ENCODE results near the gene OSBPL6. TPM values are rescaled to one million over a fixed set of nuclear protein-coding genes. Genes with fewer than 3 reads are reported as not detected.

The OSBPL6 gene
- total RNA-seq, 1 experiment from 2014 or later = 0.71 TPM

GRCh38 chr2:178425255-178425827 lies 231.0 kb downstream of the OSBPL6 start:
- DNase-seq (ENCODE audit: low read depth) = no peak
- in situ Hi-C loops (cut with HindIII; ENCODE audit: low pct_unique_long_range_greater_than_20kb, low sequenced_read_pairs) = no loop called here

- in situ Hi-C loops (cut with HindIII; ENCODE audit: low pct_unique_long_range_greater_than_20kb, low sequenced_read_pairs) = no loop called here
- DNase-seq (ENCODE audit: low read depth) = no peak
Observed at GRCh38 chr2:178426388-178426787, 232.1 kb downstream of the OSBPL6 start.

- in situ Hi-C loops (cut with HindIII; ENCODE audit: low pct_unique_long_range_greater_than_20kb, low sequenced_read_pairs) = no loop called here
- no peak for DNase-seq (ENCODE audit: low read depth)
Observed at GRCh38 chr2:178427458-178427857, 233.1 kb downstream of the OSBPL6 start.

- in situ Hi-C loops (cut with HindIII; ENCODE audit: low pct_unique_long_range_greater_than_20kb, low sequenced_read_pairs) = no loop called here
- DNase-seq (ENCODE audit: low read depth) = no peak
Observed at GRCh38 chr2:178428396-178428806, 234.1 kb downstream of the OSBPL6 start.

GRCh38 chr2:178429336-178429735 lies 235.0 kb downstream of the OSBPL6 start:
- in situ Hi-C loops (cut with HindIII; ENCODE audit: low pct_unique_long_range_greater_than_20kb, low sequenced_read_pairs) = no loop called here
- DNase-seq (ENCODE audit: low read depth) = no peak

GRCh38 chr2:178436662-178437061 lies 242.3 kb downstream of the OSBPL6 start:
- in situ Hi-C loops (cut with HindIII; ENCODE audit: low pct_unique_long_range_greater_than_20kb, low sequenced_read_pairs) = no loop called here
- DNase-seq (ENCODE audit: low read depth) = no peak

- in situ Hi-C loops (cut with HindIII; ENCODE audit: low pct_unique_long_range_greater_than_20kb, low sequenced_read_pairs) = no loop called here
- DNase-seq (ENCODE audit: low read depth) = no peak
Observed at GRCh38 chr2:178441426-178441825, 247.1 kb downstream of the OSBPL6 start.

GRCh38 chr2:178448968-178449661 lies 254.8 kb downstream of the OSBPL6 start:
- in situ Hi-C loops (cut with HindIII; ENCODE audit: low pct_unique_long_range_greater_than_20kb, low sequenced_read_pairs) = no loop called here
- DNase-seq (ENCODE audit: low read depth) = no peak

- in situ Hi-C loops (cut with HindIII; ENCODE audit: low pct_unique_long_range_greater_than_20kb, low sequenced_read_pairs) = no loop called here
- DNase-seq (ENCODE audit: low read depth) = no peak
Observed at GRCh38 chr2:178449700-178450523, 255.6 kb downstream of the OSBPL6 start.

- in situ Hi-C loops (cut with HindIII; ENCODE audit: low pct_unique_long_range_greater_than_20kb, low sequenced_read_pairs) = no loop called here
- DNase-seq (ENCODE audit: low read depth) = no peak
Observed at GRCh38 chr2:178450524-178450773, 256.1 kb downstream of the OSBPL6 start.

GRCh38 chr2:178450774-178451525 lies 256.6 kb downstream of the OSBPL6 start, which contains the start of the genes PJVK and PRKRA:
Gene PJVK, plus strand, starts transcription at chr2:178451378. Its CDS starts 2,032 bp downstream, at chr2:178453410.
Gene PRKRA, minus strand, starts transcription at chr2:178451175. Its CDS starts 145 bp downstream, at chr2:178451030.
- in situ Hi-C loops (cut with HindIII; ENCODE audit: low pct_unique_long_range_greater_than_20kb, low sequenced_read_pairs) = no loop called here
- peak; percentile 98 for DNase-seq (ENCODE audit: low read depth)

- in situ Hi-C loops (cut with HindIII; ENCODE audit: low pct_unique_long_range_greater_than_20kb, low sequenced_read_pairs) = no loop called here
- no peak for DNase-seq (ENCODE audit: low read depth)
Observed at GRCh38 chr2:178452334-178452733, 258.0 kb downstream of the OSBPL6 start.

Other genes with a start within 250 kb of the OSBPL6 start
- 0.57 and 1.3 TPM in 2 replicates for gene PDE11A, start 121.7 kb upstream of the OSBPL6 start, total RNA-seq (2014; rRNA removed; shearing (Covaris generic); ENCODE audit: low replicate concordance)
- 23.3 and 23.5 TPM in 2 replicates for gene RBM45, start 82.1 kb upstream of the OSBPL6 start, total RNA-seq (2014; rRNA removed; shearing (Covaris generic); ENCODE audit: low replicate concordance)